Hematopoietic multipotent progenitor cell treated with erythropoietin and hydrocortisone succinate and interleukin-3 and kit ligand, for 4 days (in vitro differentiated cells): ENCODE measurements around the gene TKT.
A peak's percentile ranks its signal among the peaks of the same experiment; 100 is the strongest.
"Not testable (repeated sequence)": the region's sequence is repeated elsewhere in the genome, so short reads cannot be mapped to it uniquely, and the experiment has no call there.

Source experiments
- DNase-seq: peaks from one replicate; pipeline ENCODE4 v3.0.0-alpha.2; 2015

The TKT gene

GRCh38 chr3:53259427-53260259 is 3.8 kb upstream of the TKT start:
- no peak for DNase-seq

- DNase-seq: no peak
These were observed 3.0 kb upstream of the TKT start for GRCh38 chr3:53258600-53259426.

GRCh38 chr3:53257465-53257864 is 1.6 kb upstream of the TKT start:
- DNase-seq: no peak

- no peak for DNase-seq
These were observed 858 bp upstream of the TKT start for GRCh38 chr3:53256704-53257055.

- DNase-seq: no peak
These were observed 423 bp downstream of the TKT start for GRCh38 chr3:53255423-53255774.

GRCh38 chr3:53254509-53255422 is 1.1 kb downstream of the TKT start:
- DNase-seq: peak; percentile 87

- peak; percentile 59 for DNase-seq
These were observed 1.9 kb downstream of the TKT start for GRCh38 chr3:53253707-53254508.

- not testable (repeated sequence) for DNase-seq
These were observed 2.9 kb downstream of the TKT start for GRCh38 chr3:53252947-53253322.

GRCh38 chr3:53252096-53252946 is 3.5 kb downstream of the TKT start:
- peak; percentile 74 for DNase-seq

GRCh38 chr3:53250881-53251605 is 4.8 kb downstream of the TKT start:
- DNase-seq: no peak

- peak; percentile 47 for DNase-seq
These were observed 5.4 kb downstream of the TKT start for GRCh38 chr3:53250453-53250852.

GRCh38 chr3:53248161-53248560 is 7.7 kb downstream of the TKT start:
- DNase-seq: no peak

- DNase-seq: no peak
These were observed 8.2 kb downstream of the TKT start for GRCh38 chr3:53247619-53248018.

GRCh38 chr3:53244271-53244670 is 11.6 kb downstream of the TKT start:
- DNase-seq: peak; percentile 83

- DNase-seq: no peak
These were observed 12.0 kb downstream of the TKT start for GRCh38 chr3:53243785-53244184.

- DNase-seq: no peak
These were observed 12.7 kb downstream of the TKT start for GRCh38 chr3:53243165-53243564.

- no peak for DNase-seq
These were observed 13.2 kb downstream of the TKT start for GRCh38 chr3:53242642-53243041.

- peak; percentile 60 for DNase-seq
These were observed 13.7 kb downstream of the TKT start for GRCh38 chr3:53242155-53242554.

GRCh38 chr3:53240989-53241972 is 14.5 kb downstream of the TKT start:
- DNase-seq: no peak
